Thyroid gland (tissue), 4 donors: ENCODE data around the gene COG3.

Source experiments
- POLR2A ChIP-seq, 2 donors: fragments of 450-650 bp; IDR thresholded peaks; one replicate each; pipeline ENCODE4 v1.6.1; 2017; ENCODE audit warnings: antibody characterized with exemption in 2 of 2, mild to moderate bottlenecking in 2 of 2, moderate library complexity in 1 of 2
- TF ChIP-seq, protein P1 (sequence below), 6 experiments: fragments of 200-600 bp in 3 of 6; fragments of 450-650 bp in 3 of 6; sonication (generic) in 3 of 6; IDR thresholded peaks; one replicate each; pipeline ENCODE4 v1.5.1; 2016 to 2019; ENCODE audit warnings: antibody characterized with exemption in 6 of 6, mild to moderate bottlenecking in 2 of 6, inconsistent platforms in 1 of 6, moderate library complexity in 1 of 6

DNA sequence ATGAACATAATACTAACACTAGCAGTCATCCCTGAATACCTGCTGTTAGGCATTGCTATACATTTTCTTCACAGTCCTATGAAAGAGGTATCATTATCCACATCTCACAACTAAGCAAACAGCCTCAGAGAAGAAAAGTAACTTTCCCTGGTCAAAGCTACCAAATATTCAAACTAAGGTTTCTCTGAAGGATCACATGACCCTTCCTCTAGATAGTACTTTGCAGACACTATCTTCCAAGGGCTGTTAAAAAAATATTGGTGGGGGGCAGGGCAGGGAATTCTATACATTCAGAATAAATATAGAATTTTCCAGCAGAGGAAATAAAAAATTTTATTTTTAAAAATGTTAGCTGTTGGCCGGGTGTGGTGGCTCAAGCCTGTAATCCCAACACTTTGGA, 49.6 kb upstream of the COG3 start:
- TF ChIP-seq, protein P1, sequence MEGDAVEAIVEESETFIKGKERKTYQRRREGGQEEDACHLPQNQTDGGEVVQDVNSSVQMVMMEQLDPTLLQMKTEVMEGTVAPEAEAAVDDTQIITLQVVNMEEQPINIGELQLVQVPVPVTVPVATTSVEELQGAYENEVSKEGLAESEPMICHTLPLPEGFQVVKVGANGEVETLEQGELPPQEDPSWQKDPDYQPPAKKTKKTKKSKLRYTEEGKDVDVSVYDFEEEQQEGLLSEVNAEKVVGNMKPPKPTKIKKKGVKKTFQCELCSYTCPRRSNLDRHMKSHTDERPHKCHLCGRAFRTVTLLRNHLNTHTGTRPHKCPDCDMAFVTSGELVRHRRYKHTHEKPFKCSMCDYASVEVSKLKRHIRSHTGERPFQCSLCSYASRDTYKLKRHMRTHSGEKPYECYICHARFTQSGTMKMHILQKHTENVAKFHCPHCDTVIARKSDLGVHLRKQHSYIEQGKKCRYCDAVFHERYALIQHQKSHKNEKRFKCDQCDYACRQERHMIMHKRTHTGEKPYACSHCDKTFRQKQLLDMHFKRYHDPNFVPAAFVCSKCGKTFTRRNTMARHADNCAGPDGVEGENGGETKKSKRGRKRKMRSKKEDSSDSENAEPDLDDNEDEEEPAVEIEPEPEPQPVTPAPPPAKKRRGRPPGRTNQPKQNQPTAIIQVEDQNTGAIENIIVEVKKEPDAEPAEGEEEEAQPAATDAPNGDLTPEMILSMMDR (IDR thresholded peaks at IDR 0.05) = no peak
- TF ChIP-seq POLR2A (IDR thresholded peaks at IDR 0.05) = no peak
